Activated naive CD4-positive, alpha-beta T cell treated with anti-CD3 and anti-CD28 coated beads for 36 hours (primary cell): ENCODE results near the gene SYNGAP1. TPM values are rescaled to one million over a fixed set of nuclear protein-coding genes. Genes with fewer than 3 reads are reported as not detected.
"Not testable (repeated sequence)": the region's sequence is repeated elsewhere in the genome, so short reads cannot be mapped to it uniquely, and the experiment has no call there.

Experiments used
- CTCF ChIA-PET: fragments of 350-600 bp; sonication (Branson Sonifier 250); formaldehyde crosslinking; loops from one replicate; lab custom pipeline; 2021; ENCODE audit warnings: antibody characterized with exemption; lab: Charles Lee
- DNase-seq: peaks from one replicate; pipeline ENCODE4 v3.0.0-alpha.2; 2020
- H3K27ac Mint-ChIP-seq: one replicate; pipeline ENCODE4 v1.8.0; 2021; ENCODE audit warnings: mild to moderate bottlenecking, mixed read lengths
- H3K27me3 Mint-ChIP-seq: one replicate; pipeline ENCODE4 v1.8.0; 2021; ENCODE audit warnings: low read depth, mixed read lengths
- H3K36me3 Mint-ChIP-seq: one replicate; pipeline ENCODE4 v1.8.0; 2021; ENCODE audit warnings: low read depth, mixed read lengths
- H3K4me1 Mint-ChIP-seq: one replicate; pipeline ENCODE4 v1.8.0; 2021; ENCODE audit warnings: low read depth, mixed read lengths
- H3K4me3 Mint-ChIP-seq: one replicate; pipeline ENCODE4 v1.8.0; 2021; ENCODE audit warnings: mild to moderate bottlenecking, moderate library complexity, mixed read lengths
- H3K9me3 Mint-ChIP-seq: one replicate; pipeline ENCODE4 v1.8.0; 2021; ENCODE audit warnings: mixed read lengths
- intact Hi-C: fragments of 100-400 bp; cut with micrococcal nuclease; formaldehyde crosslinking; loops from one replicate; pipeline ENCODE4 v1.15.1; 2023
- total RNA-seq, 2 experiments: library from RNA; stranded (reverse); gene quantifications; one replicate each; pipeline ENCODE4 v1.2.3, GENCODE V29; 2021

The SYNGAP1 gene
- total RNA-seq, 2 experiments from 2014 or later, result 35.1 to 42.2 TPM

- intact Hi-C loops, result loop anchor here (2.0 to 5.0 kb wide), 2 partner anchors 183 to 191 kb away; partner anchors contain the start of genes BAK1 and RING1
- Mint-ChIP-seq H3K4me3 (peak overlapping the region; percentile 82), H3K27me3 (no peaks in the 10 kb centered on the region), H3K9me3 (no peaks in the 10 kb centered on the region), H3K36me3 (peaks cover 21% of the 10 kb centered on the region), H3K4me1 (peaks cover 33% of the 10 kb centered on the region), H3K27ac (peak overlapping the region; percentile 97)
- DNase-seq, result no peak
- CTCF ChIA-PET, result interaction anchor here (0.9 to 1.7 kb wide), 11 partner anchors 11 to 189 kb away, joined by 3 to 18 read pairs (median 5); partner anchors contain the start of gene CUTA
Observed at GRCh38 chr6:33390173-33390572, 29.7 kb upstream of the SYNGAP1 start.

GRCh38 chr6:33390767-33391277 lies 29.0 kb upstream of the SYNGAP1 start:
- Mint-ChIP-seq H3K4me3 (peak overlapping the region; percentile 82), H3K27ac (peak overlapping the region; percentile 97), H3K36me3 (peaks cover 22% of the 10 kb centered on the region), H3K9me3 (no peaks in the 10 kb centered on the region), H3K4me1 (peaks cover 37% of the 10 kb centered on the region), H3K27me3 (no peaks in the 10 kb centered on the region)
- CTCF ChIA-PET, result interaction anchor here (0.6 to 1.7 kb wide), 20 partner anchors 10 to 311 kb away, joined by 3 to 18 read pairs (median 3); partner anchors contain the start of gene CUTA
- intact Hi-C loops, result loop anchor here (1.0 to 5.0 kb wide), 12 partner anchors 19 to 320 kb away; partner anchors contain the start of genes BAK1, CUTA, RING1 and RPS18
- DNase-seq, result no peak

GRCh38 chr6:33391278-33391921 lies 28.5 kb upstream of the SYNGAP1 start, which contains the start of gene KIFC1:
TSS of gene KIFC1 (plus strand) at chr6:33391823. CDS start at chr6:33391986, 163 bp downstream.
- Mint-ChIP-seq H3K9me3 (no peaks in the 10 kb centered on the region), H3K27ac (peak within 1 kb of the TSS; percentile 97), H3K36me3 (peaks cover 22% of the 10 kb centered on the region), H3K27me3 (no peaks in the 10 kb centered on the region), H3K4me3 (peak within 1 kb of the TSS; percentile 82), H3K4me1 (peaks cover 41% of the 10 kb centered on the region)
- intact Hi-C loops, result loop anchor here (1.0 to 5.0 kb wide), 12 partner anchors 19 to 320 kb away; partner anchors contain the start of genes BAK1, CUTA, RING1 and RPS18
- peak; percentile 100 for DNase-seq
- CTCF ChIA-PET, result interaction anchor here (0.6 to 1.7 kb wide), 20 partner anchors 10 to 310 kb away, joined by 3 to 18 read pairs (median 3); partner anchors contain the start of gene CUTA

- intact Hi-C loops, result loop anchor here (1.0 to 5.0 kb wide), 13 partner anchors 18 to 319 kb away; partner anchors contain the start of genes BAK1, CUTA, ITPR3 and RING1
- peaks cover 22% of the 10 kb centered on the region for H3K36me3 Mint-ChIP-seq
- no peaks in the 10 kb centered on the region for H3K27me3 Mint-ChIP-seq
- DNase-seq, result peak; percentile 72
- peak overlapping the region; percentile 82 for H3K4me3 Mint-ChIP-seq
- peak overlapping the region; percentile 97 for H3K27ac Mint-ChIP-seq
- H3K4me1 Mint-ChIP-seq, result peaks cover 41% of the 10 kb centered on the region
- no peaks in the 10 kb centered on the region for H3K9me3 Mint-ChIP-seq
- CTCF ChIA-PET, result interaction anchor here (0.6 to 1.0 kb wide), 3 partner anchors 15 to 63 kb away, joined by 3 read pairs; no protein-coding TSS in a partner anchor
Observed at GRCh38 chr6:33391922-33392594, 27.8 kb upstream of the SYNGAP1 start.

DNA sequence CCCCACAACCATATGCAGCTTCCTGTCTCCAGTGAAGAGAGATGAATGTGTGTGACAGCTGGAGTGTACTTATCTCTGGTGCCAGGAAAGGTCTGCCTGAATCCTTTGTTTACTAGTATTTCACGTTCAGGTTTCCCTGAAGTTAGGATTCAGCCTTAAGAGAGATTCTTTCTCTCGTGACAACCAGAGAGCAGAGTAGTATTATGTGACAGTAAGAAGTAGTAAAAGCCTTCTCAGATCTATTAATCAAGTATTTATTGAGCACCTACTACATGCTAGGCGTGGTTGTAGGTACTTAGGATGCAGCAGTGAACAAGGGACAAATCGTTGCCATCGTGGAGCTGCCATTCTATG lies 27.3 kb upstream of the SYNGAP1 start:
- Mint-ChIP-seq H3K27me3 (no peaks in the 10 kb centered on the region), H3K27ac (peak overlapping the region; percentile 97), H3K4me3 (peak overlapping the region; percentile 82), H3K9me3 (no peaks in the 10 kb centered on the region), H3K4me1 (peaks cover 41% of the 10 kb centered on the region), H3K36me3 (peaks cover 25% of the 10 kb centered on the region)
- DNase-seq, result no peak
- CTCF ChIA-PET, result interaction anchor here (0.8 to 1.0 kb wide), 2 partner anchors 14 to 34 kb away, joined by 3 read pairs; no protein-coding TSS in a partner anchor
- intact Hi-C loops, result loop anchor here (1.0 to 5.0 kb wide), 2 partner anchors 185 to 229 kb away; partner anchors contain the start of genes ITPR3 and RING1

- H3K27me3 Mint-ChIP-seq, result no peaks in the 10 kb centered on the region
- H3K4me3 Mint-ChIP-seq, result peak overlapping the region; percentile 82
- no peak overlapping the region for H3K27ac Mint-ChIP-seq
Observed at GRCh38 chr6:33392979-33393378, 26.9 kb upstream of the SYNGAP1 start.

GRCh38 chr6:33397541-33397940 lies 22.3 kb upstream of the SYNGAP1 start:
- Mint-ChIP-seq H3K9me3 (no peaks in the 10 kb centered on the region), H3K4me3 (no peak overlapping the region), H3K27me3 (no peaks in the 10 kb centered on the region), H3K4me1 (peaks cover 27% of the 10 kb centered on the region), H3K36me3 (peaks cover 47% of the 10 kb centered on the region), H3K27ac (no peak overlapping the region)
- no peak for DNase-seq
- intact Hi-C loops, result no loop called here
- CTCF ChIA-PET, result interaction anchor here (0.6 kb wide), 1 partner anchor 80 kb away, joined by 4 read pairs; the partner anchor contains the start of gene ZBTB22

More at GRCh38 chr6:33392979-33393378, 26.9 kb upstream of the SYNGAP1 start:
- H3K9me3 Mint-ChIP-seq, result no peaks in the 10 kb centered on the region
- intact Hi-C loops, result loop anchor here (1.0 to 5.0 kb wide), 2 partner anchors 186 to 228 kb away; partner anchors contain the start of genes ITPR3 and RING1
- H3K4me1 Mint-ChIP-seq, result peaks cover 41% of the 10 kb centered on the region
- CTCF ChIA-PET, result interaction anchor here (1.0 kb wide), 1 partner anchor 14 kb away, joined by 3 read pairs; no protein-coding TSS in a partner anchor
- H3K36me3 Mint-ChIP-seq, result peaks cover 29% of the 10 kb centered on the region
- DNase-seq, result no peak

- intact Hi-C loops, H3K27ac Mint-ChIP-seq, DNase-seq, CTCF ChIA-PET, H3K27me3 Mint-ChIP-seq, H3K9me3 Mint-ChIP-seq, H3K4me3 Mint-ChIP-seq: not testable (repeated sequence)
- Mint-ChIP-seq H3K36me3 (peaks cover 48% of the 10 kb centered on the region), H3K4me1 (peaks cover 20% of the 10 kb centered on the region)
Observed at GRCh38 chr6:33398601-33399000, 21.3 kb upstream of the SYNGAP1 start.

DNA sequence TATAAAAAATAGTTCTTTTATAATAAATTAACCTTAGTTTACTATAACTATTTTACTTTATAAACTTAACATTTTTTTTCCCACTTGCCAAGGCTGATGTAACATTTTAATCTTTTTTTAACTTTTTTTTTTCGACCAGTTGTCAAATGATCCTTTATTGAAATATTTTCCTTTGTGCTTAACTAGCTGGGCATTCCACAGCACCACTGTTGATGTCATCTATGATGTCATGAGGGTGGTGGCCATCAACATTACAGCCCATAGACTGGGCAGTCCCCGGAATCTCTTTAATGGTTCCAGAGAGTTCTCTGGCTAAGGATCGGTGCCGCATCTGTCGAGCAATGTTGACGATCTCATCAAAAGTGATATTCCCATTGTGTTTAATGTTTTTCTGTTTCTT lies 20.0 kb upstream of the SYNGAP1 start:
- CTCF ChIA-PET, result not testable (repeated sequence)
- H3K36me3 Mint-ChIP-seq, result peaks cover 52% of the 10 kb centered on the region

GRCh38 chr6:33404884-33405283 lies 15.0 kb upstream of the SYNGAP1 start:
- Mint-ChIP-seq H3K4me3 (no peak overlapping the region), H3K9me3 (no peaks in the 10 kb centered on the region), H3K36me3 (peaks cover 55% of the 10 kb centered on the region), H3K27ac (no peak overlapping the region), H3K27me3 (no peaks in the 10 kb centered on the region), H3K4me1 (peaks cover 6% of the 10 kb centered on the region)
- no peak for DNase-seq
- CTCF ChIA-PET, result no interaction called here
- intact Hi-C loops, result no loop called here

More for the DNA sequence above, 20.0 kb upstream of the SYNGAP1 start:
- H3K4me3 Mint-ChIP-seq, DNase-seq, intact Hi-C loops, H3K27ac Mint-ChIP-seq, H3K27me3 Mint-ChIP-seq, H3K9me3 Mint-ChIP-seq: not testable (repeated sequence)
- peaks cover 11% of the 10 kb centered on the region for H3K4me1 Mint-ChIP-seq

- peaks cover 8% of the 10 kb centered on the region for H3K4me1 Mint-ChIP-seq
- intact Hi-C loops, result no loop called here
- no peaks in the 10 kb centered on the region for H3K9me3 Mint-ChIP-seq
- H3K27ac Mint-ChIP-seq, result no peak overlapping the region
- peaks cover 53% of the 10 kb centered on the region for H3K36me3 Mint-ChIP-seq
- no peak overlapping the region for H3K4me3 Mint-ChIP-seq
- peak; percentile 15 for DNase-seq
- H3K27me3 Mint-ChIP-seq, result no peaks in the 10 kb centered on the region
- CTCF ChIA-PET, result no interaction called here
Observed at GRCh38 chr6:33405386-33405940, 14.4 kb upstream of the SYNGAP1 start.
